MG63 (cell line): Measurements from ENCODE around the gene ARID3A. TPM values are rescaled to one million over a fixed set of nuclear protein-coding genes. Genes with fewer than 3 reads are reported as not detected.

Source experiments
- DNase-seq: peaks from one replicate; pipeline ENCODE4 v3.0.0-alpha.2; 2020
- H3K27me3 ChIP-seq: fragments of 250-450 bp; sonication (Bioruptor Pico); 2 replicates; pipeline ENCODE4 v1.5.1; 2020; ENCODE audit warnings: mild to moderate bottlenecking, moderate library complexity
- H3K36me3 ChIP-seq: fragments of 250-450 bp; sonication (Bioruptor Pico); 2 replicates; pipeline ENCODE4 v1.5.1; 2020; ENCODE audit warnings: mild to moderate bottlenecking, moderate library complexity
- H3K4me3 ChIP-seq: fragments of 250-450 bp; sonication (Bioruptor Pico); 2 replicates; pipeline ENCODE4 v1.5.1; 2020; ENCODE audit warnings: mild to moderate bottlenecking, moderate library complexity
- H3K9me3 ChIP-seq: fragments of 250-450 bp; sonication (Bioruptor Pico); 2 replicates; pipeline ENCODE4 v1.5.1; 2020; ENCODE audit warnings: mild to moderate bottlenecking, moderate library complexity
- total RNA-seq: library from RNA; depleted of rRNA; stranded (reverse); fragments of >200 nt; shearing (Covaris generic); gene quantifications from 2 replicates; pipeline ENCODE4 v1.2.3, GENCODE V29; 2014; ENCODE audit warnings: low replicate concordance

Gene ARID3A
- total RNA-seq, 1 experiment from 2014 or later: 6.6 TPM

GRCh38 chr19:1007399-1008251, 81.8 kb downstream of the ARID3A start:
- H3K36me3 ChIP-seq: no peaks in the 10 kb centered on the region
- DNase-seq: no peak
- H3K4me3 ChIP-seq: no peak overlapping the region
- no peaks in the 10 kb centered on the region for H3K27me3 ChIP-seq
- H3K9me3 ChIP-seq: no peaks in the 10 kb centered on the region

- no peaks in the 10 kb centered on the region for H3K9me3 ChIP-seq
- no peaks in the 10 kb centered on the region for H3K36me3 ChIP-seq
- H3K27me3 ChIP-seq: no peaks in the 10 kb centered on the region
- H3K4me3 ChIP-seq: no peak overlapping the region
- DNase-seq: no peak
These were observed 82.6 kb downstream of the ARID3A start for GRCh38 chr19:1008268-1009040.

- H3K4me3 ChIP-seq: no peak overlapping the region
These were observed 83.5 kb downstream of the ARID3A start for GRCh38 chr19:1009041-1009980.

GRCh38 chr19:1009981-1010538, 84.2 kb downstream of the ARID3A start:
- no peaks in the 10 kb centered on the region for H3K9me3 ChIP-seq
- H3K36me3 ChIP-seq: no peaks in the 10 kb centered on the region; the same call in 1 of the 2 replicates

More at GRCh38 chr19:1009041-1009980, 83.5 kb downstream of the ARID3A start:
- Histone ChIP-seq H3K27me3 (no peaks in the 10 kb centered on the region), H3K9me3 (no peaks in the 10 kb centered on the region), H3K36me3 (no peaks in the 10 kb centered on the region)
- no peak for DNase-seq

GRCh38 chr19:1010586-1011510, 85.0 kb downstream of the ARID3A start:
- DNase-seq: no peak
- H3K36me3 ChIP-seq: no peaks in the 10 kb centered on the region; the same call in 1 of the 2 replicates
- no peaks in the 10 kb centered on the region for H3K9me3 ChIP-seq
- no peaks in the 10 kb centered on the region for H3K27me3 ChIP-seq
- H3K4me3 ChIP-seq: no peak overlapping the region

More at GRCh38 chr19:1009981-1010538, 84.2 kb downstream of the ARID3A start:
- H3K4me3 ChIP-seq: no peak overlapping the region
- no peak for DNase-seq
- no peaks in the 10 kb centered on the region for H3K27me3 ChIP-seq

GRCh38 chr19:1011831-1012333, 86.0 kb downstream of the ARID3A start:
- Histone ChIP-seq H3K36me3 (no peaks in the 10 kb centered on the region; the same call in 1 of the 2 replicates), H3K27me3 (no peaks in the 10 kb centered on the region), H3K9me3 (no peaks in the 10 kb centered on the region), H3K4me3 (no peak overlapping the region)
- no peak for DNase-seq

- no peaks in the 10 kb centered on the region for H3K27me3 ChIP-seq
- no peaks in the 10 kb centered on the region; the same call in 1 of the 2 replicates for H3K36me3 ChIP-seq
- H3K4me3 ChIP-seq: no peak overlapping the region
- no peaks in the 10 kb centered on the region for H3K9me3 ChIP-seq
- DNase-seq: no peak
These were observed 86.5 kb downstream of the ARID3A start for GRCh38 chr19:1012334-1012733.

GRCh38 chr19:1013218-1013617, 87.4 kb downstream of the ARID3A start:
- DNase-seq: no peak
- Histone ChIP-seq H3K9me3 (no peaks in the 10 kb centered on the region), H3K36me3 (no peaks in the 10 kb centered on the region; the same call in 1 of the 2 replicates), H3K4me3 (no peak overlapping the region), H3K27me3 (no peaks in the 10 kb centered on the region)

GRCh38 chr19:1014161-1015060, 88.6 kb downstream of the ARID3A start:
- H3K4me3 ChIP-seq: no peak overlapping the region
- no peak for DNase-seq
- no peaks in the 10 kb centered on the region for H3K9me3 ChIP-seq
- H3K27me3 ChIP-seq: no peaks in the 10 kb centered on the region
- peaks cover 6% of the 10 kb centered on the region; the same call in 1 of the 2 replicates for H3K36me3 ChIP-seq

GRCh38 chr19:1015061-1015781, 89.4 kb downstream of the ARID3A start:
- Histone ChIP-seq H3K9me3 (no peaks in the 10 kb centered on the region), H3K4me3 (no peak overlapping the region), H3K36me3 (peaks cover 9% of the 10 kb centered on the region; the same call in 1 of the 2 replicates), H3K27me3 (no peaks in the 10 kb centered on the region)
- no peak for DNase-seq

GRCh38 chr19:1015782-1016646, 90.2 kb downstream of the ARID3A start:
- H3K27me3 ChIP-seq: no peaks in the 10 kb centered on the region
- no peak overlapping the region for H3K4me3 ChIP-seq
- H3K36me3 ChIP-seq: peaks cover 9% of the 10 kb centered on the region; the same call in 1 of the 2 replicates
- DNase-seq: no peak
- H3K9me3 ChIP-seq: no peaks in the 10 kb centered on the region

- Histone ChIP-seq H3K9me3 (no peaks in the 10 kb centered on the region), H3K36me3 (peaks cover 9% of the 10 kb centered on the region; the same call in 1 of the 2 replicates), H3K27me3 (no peaks in the 10 kb centered on the region), H3K4me3 (no peak overlapping the region)
- DNase-seq: no peak
These were observed 90.8 kb downstream of the ARID3A start for GRCh38 chr19:1016647-1017114.
